ENCODE data around the gene GPX3.

GPX3 gene, protein sequence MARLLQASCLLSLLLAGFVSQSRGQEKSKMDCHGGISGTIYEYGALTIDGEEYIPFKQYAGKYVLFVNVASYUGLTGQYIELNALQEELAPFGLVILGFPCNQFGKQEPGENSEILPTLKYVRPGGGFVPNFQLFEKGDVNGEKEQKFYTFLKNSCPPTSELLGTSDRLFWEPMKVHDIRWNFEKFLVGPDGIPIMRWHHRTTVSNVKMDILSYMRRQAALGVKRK

DNA sequence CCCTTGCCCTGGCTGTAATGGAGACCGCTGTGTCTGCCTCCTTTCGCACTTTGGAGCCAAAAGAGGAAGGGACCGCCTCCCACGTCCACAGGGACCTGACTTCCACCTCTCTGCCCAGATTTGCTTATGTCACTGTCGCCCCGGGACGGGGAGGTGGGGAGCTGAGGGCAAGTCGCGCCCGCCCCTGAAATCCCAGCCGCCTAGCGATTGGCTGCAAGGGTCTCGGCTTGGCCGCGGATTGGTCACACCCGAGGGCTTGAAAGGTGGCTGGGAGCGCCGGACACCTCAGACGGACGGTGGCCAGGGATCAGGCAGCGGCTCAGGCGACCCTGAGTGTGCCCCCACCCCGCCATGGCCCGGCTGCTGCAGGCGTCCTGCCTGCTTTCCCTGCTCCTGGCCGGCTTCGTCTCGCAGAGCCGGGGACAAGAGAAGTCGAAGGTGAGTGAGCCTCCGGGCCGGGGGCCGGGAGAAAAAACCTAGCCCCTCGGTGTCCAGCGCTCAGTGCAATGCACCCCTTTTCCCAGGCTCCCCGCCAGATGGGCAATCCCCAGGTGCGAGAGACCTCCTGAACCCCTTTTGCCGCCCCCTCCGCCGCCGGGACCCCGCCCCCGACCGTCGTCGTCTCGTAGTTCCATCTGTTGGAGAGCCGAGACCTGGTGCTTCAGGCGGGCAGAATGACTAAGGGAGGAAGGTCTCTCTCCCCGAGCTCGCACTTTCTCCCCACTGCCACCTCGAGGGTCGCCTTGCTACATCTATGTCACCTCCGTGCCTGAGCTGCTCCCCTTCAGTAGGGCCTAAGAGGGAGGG lies at the start of gene GPX3:
GPX3 (plus strand) TSS at position 288 of the 807 bp plus-strand sequence; CDS start at position 352, 64 bp downstream.
- no peak for DNase-seq

DNA sequence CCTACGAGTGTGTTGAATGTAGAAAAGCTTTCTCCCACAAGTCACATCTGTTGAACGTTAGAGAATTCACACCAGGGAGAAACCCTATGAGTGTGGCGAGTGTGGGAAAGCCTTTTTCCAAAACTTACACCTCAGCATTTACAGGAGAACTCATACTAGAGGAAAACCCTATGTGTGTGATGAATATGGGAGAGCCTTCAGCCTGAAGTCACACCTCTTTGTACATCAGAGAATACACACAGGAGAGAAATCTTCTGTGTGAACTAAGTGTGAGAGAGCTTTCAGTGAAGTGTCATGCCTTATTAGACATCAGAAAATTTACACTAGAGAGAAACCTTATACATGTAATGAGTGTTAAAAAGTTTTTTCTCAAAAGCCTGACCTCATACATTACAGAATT lies 41.8 kb upstream of the GPX3 start:
- no peak for DNase-seq

DNA sequence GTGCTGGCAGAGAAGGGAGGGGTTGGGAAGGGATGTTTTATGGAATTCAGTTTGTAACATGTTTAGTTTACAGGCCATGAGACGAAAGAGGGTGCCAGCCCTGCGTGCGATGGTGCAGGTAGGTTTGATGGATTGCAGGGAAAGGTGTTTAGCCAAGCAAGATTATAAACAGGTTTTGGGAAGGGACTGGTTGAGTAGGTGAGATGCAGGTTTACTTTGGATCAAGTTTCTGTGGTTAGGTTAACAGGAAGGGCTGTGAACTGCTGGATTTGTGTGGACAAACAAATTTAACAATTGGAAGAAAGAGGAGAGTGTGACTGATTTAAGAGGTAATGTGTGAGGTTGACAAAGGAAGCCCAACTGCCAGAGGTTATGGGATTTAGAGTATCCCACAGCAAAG lies 32.6 kb upstream of the GPX3 start:
- no peak for DNase-seq

GRCh38 chr5:150989695-150990094 lies 30.7 kb upstream of the GPX3 start:
- DNase-seq: peak; percentile 5 to 12

GRCh38 chr5:150992705-150993104 lies 27.7 kb upstream of the GPX3 start:
- DNase-seq: no peak

DNA sequence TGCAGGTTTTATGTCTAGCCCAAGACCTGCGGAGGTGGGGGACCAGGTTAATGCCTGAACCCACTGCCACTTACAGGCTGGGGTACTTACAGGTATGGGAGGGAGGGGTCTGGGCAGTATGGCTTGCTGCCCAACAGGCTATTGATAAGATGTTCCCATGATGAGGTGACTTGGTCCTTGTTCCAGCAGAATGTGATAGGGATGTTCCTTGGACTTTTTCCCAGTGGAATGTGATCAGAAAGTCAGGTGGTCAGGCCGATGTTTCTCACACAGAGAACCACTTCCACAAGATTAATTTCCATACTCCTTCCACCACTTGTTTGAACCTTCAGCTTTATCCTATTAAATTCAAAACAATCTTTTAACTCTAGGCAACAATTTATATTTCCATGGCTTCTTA lies 27.0 kb upstream of the GPX3 start:
- no peak for DNase-seq

- DNase-seq: no peak
Measured at GRCh38 chr5:150993826-150994412, 26.5 kb upstream of the GPX3 start.

DNA sequence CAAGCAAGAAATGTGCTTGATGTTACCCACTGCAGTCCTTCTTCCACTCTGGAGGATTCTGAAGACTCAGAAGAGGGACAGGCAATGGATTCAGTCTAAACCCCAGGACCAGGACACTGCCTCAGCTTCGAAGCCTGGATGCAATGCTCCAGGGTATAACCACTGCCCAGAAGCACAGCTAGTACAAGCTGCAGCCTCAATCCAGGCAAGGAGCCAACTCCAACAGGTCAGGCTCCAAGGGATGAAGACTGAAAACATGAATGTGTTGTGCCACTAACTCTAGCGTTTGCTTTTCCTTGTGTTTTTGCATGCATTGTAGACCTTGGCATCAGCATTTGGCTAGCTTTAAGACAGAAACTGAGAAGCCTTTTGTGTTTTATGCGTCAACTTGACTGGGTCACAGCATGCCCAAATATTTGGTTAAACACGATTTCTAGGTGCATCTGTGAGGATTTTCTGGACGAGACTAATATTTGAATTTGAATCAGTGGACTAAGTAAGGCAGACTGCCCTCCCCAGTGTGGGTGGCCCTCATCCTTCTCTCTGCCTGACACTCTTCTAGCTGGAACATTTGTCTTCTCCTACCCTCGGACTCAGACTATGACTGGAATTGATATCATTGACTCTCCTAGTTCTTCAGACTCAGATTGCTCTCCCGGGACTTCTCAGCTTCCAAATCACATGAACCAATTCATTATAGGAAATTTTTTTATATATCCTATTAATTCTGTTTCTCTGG lies 20.5 kb upstream of the GPX3 start:
- no peak for DNase-seq

- no peak for DNase-seq
Measured at GRCh38 chr5:151001436-151001835, 19.0 kb upstream of the GPX3 start.

GRCh38 chr5:151002250-151002649 lies 18.1 kb upstream of the GPX3 start:
- DNase-seq: no peak

DNA sequence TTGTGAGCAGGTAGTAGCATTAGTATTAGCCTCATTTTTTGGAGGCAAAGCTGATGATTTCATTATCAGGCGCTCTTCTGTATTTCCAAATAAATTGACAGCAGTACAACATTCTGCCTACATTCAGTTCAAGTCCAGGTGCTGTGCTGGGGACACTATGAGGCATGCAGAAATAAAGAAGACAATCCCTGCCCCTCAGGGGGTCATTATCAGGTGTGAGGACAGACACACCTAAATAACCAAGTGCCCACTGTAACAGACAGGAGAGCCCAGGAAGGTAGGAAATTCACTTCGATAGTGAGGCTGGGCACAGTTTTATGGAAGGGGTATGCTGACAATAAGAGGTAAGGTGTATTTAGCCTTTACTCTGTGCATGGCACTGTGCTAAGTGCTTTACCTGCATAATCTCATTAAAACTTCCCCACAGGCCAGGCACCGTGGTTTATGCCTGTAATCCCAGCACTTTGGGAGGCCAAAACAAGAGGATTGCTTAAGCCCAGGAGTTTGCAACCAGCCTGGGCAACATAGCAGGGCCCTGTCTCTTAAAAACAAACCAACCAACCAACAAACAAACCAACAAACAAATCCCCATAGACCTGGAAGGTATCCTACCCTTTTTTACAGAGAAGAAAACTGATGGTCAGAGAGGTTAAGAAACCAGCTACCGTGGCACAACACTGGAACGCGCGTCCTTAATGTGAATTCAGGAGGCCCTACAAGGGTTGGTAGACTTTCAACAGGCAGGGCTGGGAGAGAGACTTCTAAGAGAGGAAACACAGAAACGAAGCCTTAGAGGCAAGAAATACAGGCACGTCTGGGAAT lies 17.5 kb upstream of the GPX3 start:
- DNase-seq: no peak

- DNase-seq: no peak
Measured at GRCh38 chr5:151003503-151003860, 16.9 kb upstream of the GPX3 start.

- DNase-seq: no peak
Measured at GRCh38 chr5:151004499-151004898, 15.9 kb upstream of the GPX3 start.

DNA sequence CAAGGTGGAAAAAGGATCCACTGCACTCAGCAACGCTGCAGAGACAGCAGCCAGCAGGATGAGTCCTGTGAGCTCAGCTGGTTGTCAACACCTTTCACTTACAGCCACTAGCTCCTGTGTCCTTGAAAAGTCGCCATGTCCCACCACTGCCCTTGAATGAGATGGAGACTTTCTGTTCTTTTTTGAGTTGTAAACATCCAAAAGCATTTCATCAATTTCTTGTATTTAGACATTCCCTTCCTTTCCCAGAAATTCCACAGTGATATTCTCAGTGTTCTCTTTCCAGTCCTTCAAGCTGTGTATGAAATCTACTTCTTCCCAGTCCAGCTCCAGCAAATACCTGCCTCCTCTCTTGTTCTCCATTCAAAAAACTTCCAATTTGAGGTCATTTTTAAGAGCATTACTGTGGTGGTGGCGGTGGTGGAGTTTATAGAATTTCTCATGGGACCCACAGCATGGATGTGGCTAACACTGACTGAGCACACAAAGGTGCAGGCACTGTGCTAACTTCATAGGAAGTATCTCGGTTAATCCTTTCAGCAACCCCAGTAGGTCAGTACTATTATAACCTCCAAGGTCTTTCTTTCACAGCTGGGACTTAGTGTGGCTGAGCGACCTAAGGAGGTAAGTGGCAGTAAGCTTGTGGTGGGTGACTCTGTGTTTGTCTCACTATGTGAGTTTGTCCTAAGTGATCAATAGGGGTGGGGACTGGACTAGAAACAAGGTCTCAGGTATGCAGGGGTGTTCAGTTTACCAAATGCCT lies 15.0 kb upstream of the GPX3 start:
- no peak for DNase-seq

DNA sequence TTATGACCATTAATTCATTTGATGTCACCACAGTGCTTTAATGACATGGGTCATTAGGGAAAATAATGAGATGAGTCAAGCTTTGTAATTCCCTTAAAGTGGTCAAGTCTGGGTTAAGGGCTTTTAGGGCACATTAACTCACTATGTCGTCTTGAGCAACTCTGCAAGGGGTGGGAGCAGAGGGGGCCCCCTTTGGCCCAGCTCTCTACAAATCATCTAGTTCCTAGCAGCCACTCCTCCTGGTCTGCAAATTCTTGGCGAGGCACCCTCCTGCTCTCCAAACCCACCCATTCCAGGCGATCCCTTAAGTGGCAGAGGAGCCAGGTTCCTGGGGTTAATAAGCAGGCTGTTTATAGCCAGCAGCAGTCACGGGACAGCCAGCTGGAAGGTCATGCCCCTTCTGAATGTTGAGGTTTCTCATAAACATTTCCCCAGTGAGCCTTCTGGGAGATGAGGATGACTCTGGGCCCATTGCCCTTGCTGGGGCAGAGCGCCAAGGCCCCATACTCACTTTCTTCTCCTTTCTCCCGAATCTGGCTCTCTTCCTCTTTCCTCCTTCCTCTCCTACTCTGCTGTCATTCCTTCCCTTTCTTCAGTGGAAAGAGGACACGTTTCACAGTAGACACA lies 14.3 kb upstream of the GPX3 start:
- DNase-seq: no peak

DNA sequence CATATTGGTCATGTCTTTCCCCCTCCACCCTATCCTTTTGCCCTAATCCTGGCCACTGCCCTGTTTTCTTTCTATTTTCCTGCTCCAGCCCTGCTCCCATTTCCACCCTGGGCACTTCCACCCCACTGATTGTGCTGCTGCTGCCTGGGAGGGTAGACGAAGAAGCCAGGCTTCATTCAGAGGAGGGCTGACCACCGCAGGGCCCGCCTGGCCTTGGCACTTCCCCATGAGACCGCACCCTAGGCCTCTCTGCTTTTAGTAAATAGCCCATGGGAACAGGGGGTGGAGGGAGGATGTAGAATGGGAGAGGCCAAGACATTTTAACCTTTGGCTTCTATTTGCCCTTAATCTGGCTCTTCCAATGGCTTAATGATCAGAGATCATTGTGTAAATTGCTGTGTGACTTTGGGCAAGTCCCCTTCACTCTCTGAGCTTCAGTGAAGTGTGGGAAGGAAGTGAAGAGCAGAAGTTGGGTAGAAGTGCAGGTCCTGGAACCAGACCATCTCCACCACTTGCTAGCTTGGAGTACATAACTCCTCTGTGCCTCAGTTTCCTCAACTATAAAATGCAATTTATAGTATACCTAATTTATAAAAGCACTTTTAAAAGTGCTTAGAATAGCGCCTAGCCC lies 13.6 kb upstream of the GPX3 start:
- no peak for DNase-seq

GRCh38 chr5:151007430-151008209 lies 12.8 kb upstream of the GPX3 start:
- DNase-seq: no peak

DNA sequence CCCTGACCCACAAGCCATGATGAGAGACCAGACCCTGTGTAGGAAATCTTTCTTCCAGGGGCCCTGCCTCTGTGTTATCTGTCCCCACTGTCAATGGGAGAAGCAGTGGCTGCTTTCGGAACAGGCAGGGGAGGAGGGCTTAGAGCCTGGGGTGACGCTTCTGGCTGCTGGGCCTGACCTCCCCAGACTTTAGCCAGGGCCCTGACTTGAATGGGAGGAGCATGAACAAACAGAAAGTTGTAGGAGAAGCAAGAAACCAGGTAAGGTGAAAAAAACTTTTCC lies 12.2 kb upstream of the GPX3 start:
- no peak for DNase-seq

DNA sequence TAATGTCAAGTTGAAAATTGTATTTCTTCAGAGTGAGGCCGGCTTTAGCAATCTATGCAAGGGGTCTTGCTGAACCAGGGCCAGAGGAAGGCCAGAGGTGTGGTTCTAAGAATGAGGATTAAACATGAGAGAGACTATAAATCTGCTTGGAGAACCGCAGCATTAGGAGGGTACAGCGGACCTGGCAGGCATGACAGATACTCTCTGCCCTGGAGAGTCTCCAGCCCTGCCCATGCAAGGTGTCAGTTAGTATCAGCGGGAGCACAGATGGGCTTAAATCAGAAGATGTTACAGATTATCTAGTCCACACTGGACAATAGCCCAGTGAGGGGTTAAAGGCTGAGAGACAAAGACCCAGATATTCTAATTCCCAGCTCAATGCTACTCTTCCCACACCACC lies 11.5 kb upstream of the GPX3 start:
- no peak for DNase-seq

- no peak for DNase-seq
Measured at GRCh38 chr5:151012862-151013261, 7.5 kb upstream of the GPX3 start.

All from stimulated activated CD4-positive, alpha-beta T cell treated with anti-CD3 and anti-CD28 coated beads, Interleukin-2, amount 100 ng/mL, for 48 hours (primary cell).